Mesothelial cell of epicardium (in vitro differentiated cells): ENCODE data around the gene STXBP1. TPM values are rescaled to one million over a fixed set of nuclear protein-coding genes. Genes with fewer than 3 reads are reported as not detected.
A peak's percentile ranks its signal among the peaks of the same experiment; 100 is the strongest.

Experiments used
- DNase-seq, 2 experiments: peaks; one replicate each; pipeline ENCODE4 v3.0.0; 2021; ENCODE audit warnings: low spot score in 2 of 2; ENCODE audit not compliant: unreplicated experiment in 2 of 2
- H3K27ac Mint-ChIP-seq: 2 replicates; pipeline ENCODE4 v1.8.0; 2021; ENCODE audit warnings: mixed read lengths
- H3K27me3 Mint-ChIP-seq: 2 replicates; pipeline ENCODE4 v1.8.0; 2021; ENCODE audit warnings: low read depth, mixed read lengths
- H3K36me3 Mint-ChIP-seq: 2 replicates; pipeline ENCODE4 v1.8.0; 2021; ENCODE audit warnings: mixed read lengths
- H3K4me1 Mint-ChIP-seq: 2 replicates; pipeline ENCODE4 v1.8.0; 2021; ENCODE audit warnings: mixed read lengths
- H3K4me3 Mint-ChIP-seq: 2 replicates; pipeline ENCODE4 v1.8.0; 2021; ENCODE audit warnings: mild to moderate bottlenecking, moderate library complexity, mixed read lengths
- H3K9me3 Mint-ChIP-seq: 2 replicates; pipeline ENCODE4 v1.8.0; 2021; ENCODE audit warnings: mixed read lengths
- total RNA-seq: library from RNA; stranded (reverse); gene quantifications from 3 replicates; pipeline ENCODE4 v1.2.1, GENCODE V29; 2021
- TF ChIP-seq, protein P1 (sequence below): fragments of 200-600 bp; sonication (generic); IDR thresholded peaks from one replicate; pipeline ENCODE4 v1.5.0; 2021; ENCODE audit warnings: antibody characterized with exemption; ENCODE audit not compliant: unreplicated experiment

Gene STXBP1
- total RNA-seq, 1 donor from 2014 or later = 105 TPM

DNA sequence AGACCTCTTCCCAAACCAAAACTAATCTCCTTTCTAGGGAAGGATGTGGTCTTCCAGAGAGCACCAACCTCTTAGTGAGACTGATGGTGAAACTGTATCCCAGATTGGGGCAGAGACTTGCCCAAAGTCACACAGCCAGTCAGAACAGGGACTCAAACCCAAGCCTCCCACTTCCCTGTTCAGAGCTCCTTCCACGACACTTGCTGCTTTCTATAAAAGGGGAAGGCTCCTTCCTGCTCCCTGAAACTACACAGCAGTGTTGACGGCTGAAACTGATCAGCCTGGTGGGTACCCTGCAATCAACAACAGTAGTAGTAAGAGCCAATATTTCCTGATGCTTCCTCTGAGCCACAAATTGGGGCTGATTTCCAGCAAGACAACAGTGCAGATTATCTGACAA, 121.5 kb downstream of the STXBP1 start:
- DNase-seq = no peak
- TF ChIP-seq, protein P1, sequence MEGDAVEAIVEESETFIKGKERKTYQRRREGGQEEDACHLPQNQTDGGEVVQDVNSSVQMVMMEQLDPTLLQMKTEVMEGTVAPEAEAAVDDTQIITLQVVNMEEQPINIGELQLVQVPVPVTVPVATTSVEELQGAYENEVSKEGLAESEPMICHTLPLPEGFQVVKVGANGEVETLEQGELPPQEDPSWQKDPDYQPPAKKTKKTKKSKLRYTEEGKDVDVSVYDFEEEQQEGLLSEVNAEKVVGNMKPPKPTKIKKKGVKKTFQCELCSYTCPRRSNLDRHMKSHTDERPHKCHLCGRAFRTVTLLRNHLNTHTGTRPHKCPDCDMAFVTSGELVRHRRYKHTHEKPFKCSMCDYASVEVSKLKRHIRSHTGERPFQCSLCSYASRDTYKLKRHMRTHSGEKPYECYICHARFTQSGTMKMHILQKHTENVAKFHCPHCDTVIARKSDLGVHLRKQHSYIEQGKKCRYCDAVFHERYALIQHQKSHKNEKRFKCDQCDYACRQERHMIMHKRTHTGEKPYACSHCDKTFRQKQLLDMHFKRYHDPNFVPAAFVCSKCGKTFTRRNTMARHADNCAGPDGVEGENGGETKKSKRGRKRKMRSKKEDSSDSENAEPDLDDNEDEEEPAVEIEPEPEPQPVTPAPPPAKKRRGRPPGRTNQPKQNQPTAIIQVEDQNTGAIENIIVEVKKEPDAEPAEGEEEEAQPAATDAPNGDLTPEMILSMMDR = no peak
- Mint-ChIP-seq H3K27ac (no peak overlapping the region), H3K27me3 (peaks cover 2% of the 10 kb centered on the region), H3K4me1 (peaks cover 10% of the 10 kb centered on the region), H3K4me3 (peak overlapping the region; percentile 46), H3K36me3 (no peaks in the 10 kb centered on the region), H3K9me3 (no peaks in the 10 kb centered on the region)

DNA sequence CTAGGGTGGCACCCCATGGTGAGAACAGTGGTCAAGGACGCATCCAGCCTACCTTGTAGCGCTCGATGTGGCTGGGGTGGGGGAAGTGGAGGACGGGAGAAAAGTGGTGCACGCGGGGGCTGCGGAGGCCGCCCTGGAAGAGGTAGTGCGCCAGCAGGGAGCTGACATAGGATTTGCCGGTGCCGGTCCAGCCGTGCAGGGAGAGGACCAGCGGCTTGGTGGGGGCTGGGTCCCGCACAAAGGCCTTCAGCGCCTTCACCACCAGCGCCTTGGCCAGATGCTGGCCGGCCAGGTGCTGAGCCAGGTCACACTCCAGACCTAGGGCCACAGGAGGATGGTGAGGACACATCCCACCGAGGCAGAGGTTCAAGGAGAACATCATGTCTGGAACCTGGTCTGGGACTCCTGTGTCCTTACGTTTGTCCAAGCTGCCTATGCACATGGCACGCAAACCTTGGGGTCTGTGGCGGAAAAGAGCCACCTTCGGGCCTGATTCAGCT, 122.2 kb downstream of the STXBP1 start:
- H3K36me3 Mint-ChIP-seq = no peaks in the 10 kb centered on the region
- peak overlapping the region; percentile 76 for H3K27ac Mint-ChIP-seq
- H3K4me3 Mint-ChIP-seq = peak overlapping the region; percentile 79
- TF ChIP-seq, protein P1 = no peak
- no peaks in the 10 kb centered on the region for H3K9me3 Mint-ChIP-seq
- H3K27me3 Mint-ChIP-seq = peaks cover 2% of the 10 kb centered on the region
- DNase-seq = no peak
- H3K4me1 Mint-ChIP-seq = peaks cover 10% of the 10 kb centered on the region

DNA sequence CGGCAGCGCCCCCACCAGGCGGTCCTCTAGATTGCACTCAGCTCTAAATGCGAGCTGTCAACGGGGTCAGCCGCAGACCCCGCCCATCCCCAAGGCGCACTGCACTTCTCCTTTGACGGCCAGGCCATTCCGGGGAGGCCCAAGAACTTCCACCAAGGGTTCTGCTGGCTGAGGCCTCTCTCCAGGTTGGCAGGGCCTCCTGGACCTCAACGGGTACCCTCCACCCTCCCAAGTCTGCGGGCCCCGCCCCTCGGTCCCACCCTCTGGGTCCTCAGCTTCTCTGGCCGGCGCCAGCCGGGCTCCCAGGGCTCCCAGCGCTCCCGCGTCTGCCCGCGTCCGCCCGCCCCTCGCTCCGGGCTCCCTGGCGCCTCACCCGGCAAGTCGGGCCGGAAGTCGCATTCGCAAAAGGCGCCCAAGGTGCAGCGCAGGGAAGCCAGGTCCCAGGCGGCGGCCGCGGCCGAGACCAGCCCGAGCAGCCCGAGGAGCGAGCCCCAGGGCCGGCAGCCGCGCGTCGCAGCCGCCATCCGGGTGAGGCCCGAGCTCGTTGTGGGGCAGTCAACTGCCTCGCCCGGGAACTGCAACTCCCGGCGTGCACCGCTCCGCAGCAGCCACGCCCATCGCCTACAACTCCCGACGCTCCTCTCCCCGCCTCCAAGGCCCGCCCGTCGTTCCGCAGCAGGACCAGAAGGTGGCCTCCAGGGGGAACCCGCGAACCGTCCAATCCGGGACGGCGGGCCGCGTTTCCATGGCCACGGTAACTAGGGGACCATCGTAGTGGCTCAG, 122.9 kb downstream of the STXBP1 start, which contains the start of gene TOR2A:
TSS of gene TOR2A (minus strand) at position 548 of the 783 bp plus-strand sequence. CDS start at position 524, 24 bp downstream.
- H3K4me1 Mint-ChIP-seq = peaks cover 10% of the 10 kb centered on the region
- no peaks in the 10 kb centered on the region for H3K9me3 Mint-ChIP-seq
- H3K4me3 Mint-ChIP-seq = peak within 1 kb of the TSS; percentile 79
- TF ChIP-seq, protein P1 = peak; percentile 87
- H3K27me3 Mint-ChIP-seq = peaks cover 2% of the 10 kb centered on the region
- H3K27ac Mint-ChIP-seq = peak within 1 kb of the TSS; percentile 77
- H3K36me3 Mint-ChIP-seq = no peaks in the 10 kb centered on the region
- DNase-seq = peak; percentile 98 to 99

DNA sequence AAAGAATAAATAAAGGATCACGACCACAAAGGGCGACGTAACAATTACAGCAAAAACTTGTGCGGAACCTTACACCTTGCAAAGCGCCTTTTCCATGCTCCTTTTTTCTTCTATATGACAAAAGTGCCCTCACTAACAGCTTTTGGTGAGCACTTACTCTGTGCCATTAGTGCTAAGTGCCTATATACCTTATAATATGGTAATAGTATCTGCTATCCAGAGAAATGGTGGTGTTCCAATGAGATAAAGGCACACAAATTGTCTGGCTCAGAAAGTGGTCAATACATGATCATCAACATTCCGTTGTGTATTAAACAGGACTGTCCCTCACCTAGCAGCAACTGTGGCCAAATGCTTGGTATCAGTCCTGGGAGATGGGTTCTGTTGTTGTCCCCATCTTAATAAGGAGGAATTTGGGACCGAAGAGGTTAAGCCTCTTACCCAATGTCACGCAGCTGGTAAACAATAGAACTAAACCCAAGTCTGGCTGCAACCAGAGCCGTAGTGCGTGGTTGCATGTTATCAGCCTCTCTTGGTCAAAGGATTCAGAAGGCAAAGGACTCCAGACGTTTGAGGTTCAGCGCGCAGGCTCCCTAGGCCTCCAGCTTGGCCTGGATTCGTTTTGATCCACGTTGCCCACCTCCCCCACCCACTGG, 123.6 kb downstream of the STXBP1 start:
- H3K36me3 Mint-ChIP-seq = no peaks in the 10 kb centered on the region
- DNase-seq = no peak
- H3K4me3 Mint-ChIP-seq = peak overlapping the region; percentile 79
- peaks cover 10% of the 10 kb centered on the region for H3K4me1 Mint-ChIP-seq
- peak overlapping the region; percentile 77 for H3K27ac Mint-ChIP-seq
- no peaks in the 10 kb centered on the region for H3K9me3 Mint-ChIP-seq
- TF ChIP-seq, protein P1 = no peak
- peaks cover 2% of the 10 kb centered on the region for H3K27me3 Mint-ChIP-seq

DNA sequence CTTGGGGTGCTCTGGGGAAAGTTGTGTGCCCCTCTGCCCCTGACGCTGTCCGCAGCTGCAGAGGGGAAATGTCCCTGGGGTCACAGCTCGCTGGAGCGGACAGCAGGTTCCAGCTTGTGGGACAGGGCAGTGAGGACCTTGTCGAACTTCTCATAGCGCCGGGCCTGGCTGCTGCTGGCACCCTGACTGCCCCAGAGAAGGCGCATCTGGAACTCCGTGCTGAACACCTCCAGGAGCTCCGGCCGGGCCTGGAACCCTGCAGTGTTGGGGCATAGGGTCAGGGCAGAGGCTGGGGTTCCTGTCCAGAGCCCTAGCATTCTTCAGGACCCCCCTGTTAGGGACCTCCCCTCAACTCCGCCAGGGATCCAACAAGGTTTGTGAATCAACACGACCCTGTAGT, 126.6 kb downstream of the STXBP1 start:
- H3K36me3 Mint-ChIP-seq = no peaks in the 10 kb centered on the region
- no peaks in the 10 kb centered on the region for H3K9me3 Mint-ChIP-seq
- H3K27ac Mint-ChIP-seq = no peak overlapping the region
- H3K27me3 Mint-ChIP-seq = peaks cover 13% of the 10 kb centered on the region
- peaks cover 21% of the 10 kb centered on the region for H3K4me1 Mint-ChIP-seq
- H3K4me3 Mint-ChIP-seq = no peak overlapping the region
- no peak for DNase-seq
- TF ChIP-seq, protein P1 = no peak
